Measurements from ENCODE around the gene WDR75. TPM values are rescaled to one million over a fixed set of nuclear protein-coding genes. Genes with fewer than 3 reads are reported as not detected.

Gene WDR75
- total and polyA plus RNA-seq, 2 of the 13 experiments (the other 11 are each of a cell fraction or from before 2014, with no cell fraction given): 63.0 to 74.1 TPM

- TF ChIP-seq NR2F2 (IDR thresholded peaks at IDR 0.05; ENCODE audit: borderline replicate concordance, low read depth) (no peak; the same call in 1 of the 2 replicates), MED13 (CRISPR knock-in tag; IDR thresholded peaks at IDR 0.05) (peak; percentile 91; the same call in 1 of the 2 replicates), TOPORS (CRISPR knock-in tag; IDR thresholded peaks at IDR 0.05) (peak; percentile 80; the same call in 1 of the 2 replicates), ZSCAN30 (CRISPR knock-in tag; IDR thresholded peaks at IDR 0.05) (peak; percentile 96), ZNF703 (CRISPR knock-in tag; IDR thresholded peaks at IDR 0.05; ENCODE audit: borderline replicate concordance) (0 out of 2 replicates have a peak, but pooled peaks have one; percentile 24), MBNL3 (CRISPR knock-in tag; conservative IDR thresholded peaks at IDR 0.05) (no peak), TBL1XR1 (IDR thresholded peaks at IDR 0.05; ENCODE audit: borderline replicate concordance, low read length, partially characterized antibody) (no peak), AHDC1 (CRISPR knock-in tag; IDR thresholded peaks at IDR 0.05; ENCODE audit: borderline replicate concordance) (0 out of 2 replicates have a peak, but pooled peaks have one; percentile 71), PHF21A (CRISPR knock-in tag; IDR thresholded peaks at IDR 0.05) (peak; percentile 98), SOX5 (CRISPR knock-in tag; IDR thresholded peaks at IDR 0.05; ENCODE audit: borderline replicate concordance) (no peak; the same call in 1 of the 2 replicates), ZNF772 (CRISPR knock-in tag; IDR thresholded peaks at IDR 0.05) (peak; percentile 38; the same call in 1 of the 2 replicates), ZNF407 (CRISPR knock-in tag; IDR thresholded peaks at IDR 0.05; ENCODE audit: not compliant biosample characterization) (peak; percentile 24), KLF13 (CRISPR knock-in tag; IDR thresholded peaks at IDR 0.05) (no peak)
Measured at GRCh38 chr2:189440947-189441708, at the start of gene WDR75 (continued).
